Ecto neural progenitor cell (in vitro differentiated cells): ENCODE results near the gene GTF2IRD1.
"Not testable (repeated sequence)": the region's sequence is repeated elsewhere in the genome, so short reads cannot be mapped to it uniquely, and the experiment has no call there.

Source experiments
- DNase-seq: peaks from one replicate; pipeline ENCODE4 v3.0.0-alpha.2; 2018; ENCODE audit warnings: low spot score

GTF2IRD1 gene, protein sequence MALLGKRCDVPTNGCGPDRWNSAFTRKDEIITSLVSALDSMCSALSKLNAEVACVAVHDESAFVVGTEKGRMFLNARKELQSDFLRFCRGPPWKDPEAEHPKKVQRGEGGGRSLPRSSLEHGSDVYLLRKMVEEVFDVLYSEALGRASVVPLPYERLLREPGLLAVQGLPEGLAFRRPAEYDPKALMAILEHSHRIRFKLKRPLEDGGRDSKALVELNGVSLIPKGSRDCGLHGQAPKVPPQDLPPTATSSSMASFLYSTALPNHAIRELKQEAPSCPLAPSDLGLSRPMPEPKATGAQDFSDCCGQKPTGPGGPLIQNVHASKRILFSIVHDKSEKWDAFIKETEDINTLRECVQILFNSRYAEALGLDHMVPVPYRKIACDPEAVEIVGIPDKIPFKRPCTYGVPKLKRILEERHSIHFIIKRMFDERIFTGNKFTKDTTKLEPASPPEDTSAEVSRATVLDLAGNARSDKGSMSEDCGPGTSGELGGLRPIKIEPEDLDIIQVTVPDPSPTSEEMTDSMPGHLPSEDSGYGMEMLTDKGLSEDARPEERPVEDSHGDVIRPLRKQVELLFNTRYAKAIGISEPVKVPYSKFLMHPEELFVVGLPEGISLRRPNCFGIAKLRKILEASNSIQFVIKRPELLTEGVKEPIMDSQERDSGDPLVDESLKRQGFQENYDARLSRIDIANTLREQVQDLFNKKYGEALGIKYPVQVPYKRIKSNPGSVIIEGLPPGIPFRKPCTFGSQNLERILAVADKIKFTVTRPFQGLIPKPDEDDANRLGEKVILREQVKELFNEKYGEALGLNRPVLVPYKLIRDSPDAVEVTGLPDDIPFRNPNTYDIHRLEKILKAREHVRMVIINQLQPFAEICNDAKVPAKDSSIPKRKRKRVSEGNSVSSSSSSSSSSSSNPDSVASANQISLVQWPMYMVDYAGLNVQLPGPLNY

GRCh38 chr7:74453322-74454011, at the start of gene GTF2IRD1:
GTF2IRD1 (plus strand) TSS chr7:74453906; CDS start chr7:74508081, 54,175 bp downstream.
- DNase-seq, result peak; percentile 90

GRCh38 chr7:74404388-74404700, 49.4 kb upstream of the GTF2IRD1 start:
- DNase-seq, result no peak

- no peak for DNase-seq
Measured at GRCh38 chr7:74404741-74405140, 49.0 kb upstream of the GTF2IRD1 start.

- DNase-seq, result peak; percentile 79
Measured at GRCh38 chr7:74405191-74405898, 48.4 kb upstream of the GTF2IRD1 start.

DNA sequence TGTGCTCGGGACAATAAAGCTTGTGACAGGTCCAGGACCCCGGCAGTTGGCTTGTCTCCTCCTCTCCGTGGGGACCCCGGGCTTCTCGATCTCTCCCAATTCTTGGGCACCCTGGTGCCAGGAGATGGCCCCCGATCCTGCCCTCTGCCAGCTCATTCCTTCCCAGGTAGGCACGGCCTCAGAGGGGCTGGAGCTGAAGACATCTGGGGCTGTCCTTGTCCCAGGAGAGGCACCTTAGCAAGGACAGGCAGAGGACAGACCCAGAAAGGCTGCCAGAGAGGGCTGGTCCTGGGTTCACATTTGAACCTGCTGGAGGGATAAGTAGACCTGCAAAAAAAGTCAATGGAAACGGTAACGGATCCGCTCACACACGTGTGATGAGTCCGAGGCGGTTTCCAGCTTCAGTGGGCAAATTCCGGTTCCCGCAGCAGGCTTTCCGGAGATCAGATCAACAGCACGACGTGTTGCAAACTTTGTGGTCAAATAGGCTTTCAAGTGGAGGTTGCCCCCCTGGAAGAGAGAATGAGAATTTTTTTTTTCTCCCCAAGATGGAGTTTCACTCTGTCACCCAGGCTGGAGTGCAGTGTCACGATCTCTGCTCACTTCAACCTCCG, 47.7 kb upstream of the GTF2IRD1 start:
- DNase-seq, result no peak

DNA sequence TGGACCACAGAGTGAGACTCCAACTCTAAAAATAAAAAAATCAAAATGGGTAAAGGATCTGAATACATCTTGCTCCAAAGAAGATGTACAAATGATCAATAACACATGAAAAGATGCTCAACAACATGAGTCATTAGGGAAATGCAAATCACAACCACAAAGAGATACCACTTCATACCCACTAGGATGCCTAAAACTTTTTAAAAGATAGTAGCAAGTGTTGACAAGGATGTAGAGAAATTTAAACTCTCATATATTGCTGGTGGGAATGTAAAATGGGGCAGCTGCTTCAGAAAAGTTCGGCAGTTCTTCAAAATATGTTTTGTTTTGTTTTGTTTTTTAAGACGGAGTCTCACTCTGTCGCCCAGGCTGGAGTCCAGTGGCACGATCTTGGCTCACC, 45.7 kb upstream of the GTF2IRD1 start:
- DNase-seq, result no peak

DNA sequence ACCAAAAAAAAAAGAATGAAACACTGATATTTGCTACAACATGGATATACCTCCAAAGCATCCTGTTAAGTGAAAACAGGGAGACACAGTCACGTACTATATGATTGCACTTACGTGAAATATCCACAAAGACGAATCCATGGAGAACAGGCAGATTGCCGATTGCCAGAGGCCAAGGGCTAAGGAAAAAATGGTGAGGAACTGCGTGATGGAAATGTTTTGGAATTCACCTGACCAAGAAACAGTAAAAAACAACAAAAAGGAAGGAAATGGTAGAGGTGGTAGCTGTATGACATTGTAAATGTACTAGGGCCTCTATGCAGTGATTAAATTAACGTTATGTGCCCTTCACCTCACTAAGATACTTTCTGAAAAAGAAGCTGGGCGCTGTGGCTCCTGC, 44.1 kb upstream of the GTF2IRD1 start:
- no peak for DNase-seq

DNA sequence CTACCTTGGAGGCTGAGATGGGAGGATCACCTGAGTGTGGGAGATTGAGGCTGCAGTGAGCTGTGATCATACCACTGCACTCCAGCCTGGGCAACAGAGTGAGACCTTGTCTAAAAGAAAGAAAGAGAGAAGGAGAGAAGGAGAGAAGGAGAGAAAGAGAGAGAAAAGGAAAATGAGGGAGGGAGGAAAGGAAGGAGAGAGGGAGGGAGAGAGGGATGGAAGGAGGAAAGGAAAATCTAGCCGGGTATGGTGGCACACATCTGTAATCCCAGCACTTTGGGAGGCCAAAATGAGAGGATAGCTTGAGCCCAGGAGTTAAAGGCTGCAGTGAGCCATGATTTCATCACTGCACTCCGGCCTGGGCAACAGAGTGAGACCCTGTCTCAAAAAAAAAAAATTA, 42.9 kb upstream of the GTF2IRD1 start:
- no peak for DNase-seq

- not testable (repeated sequence) for DNase-seq
Measured at GRCh38 chr7:74411571-74411970, 42.1 kb upstream of the GTF2IRD1 start.

GRCh38 chr7:74412056-74412455, 41.6 kb upstream of the GTF2IRD1 start:
- DNase-seq, result no peak

DNA sequence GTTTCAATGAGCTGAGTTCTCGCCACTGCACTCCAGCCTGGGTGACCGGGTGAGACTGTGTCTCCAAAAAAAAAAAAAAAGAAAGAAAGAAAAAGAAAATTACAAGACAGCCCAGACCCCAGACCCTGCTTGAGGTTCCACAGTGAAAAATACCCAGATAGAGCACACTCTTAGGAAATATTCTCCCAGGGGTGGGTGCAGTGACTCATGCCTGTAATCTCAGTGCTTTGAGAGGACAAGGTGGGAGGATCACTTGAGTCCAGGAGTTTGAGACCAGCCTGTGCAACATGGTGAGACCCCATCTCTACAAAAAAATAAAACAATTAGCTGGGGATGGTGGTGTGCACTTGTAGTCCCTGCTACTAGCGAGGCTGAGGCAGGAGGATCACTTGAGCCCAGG, 41.1 kb upstream of the GTF2IRD1 start:
- no peak for DNase-seq

GRCh38 chr7:74414595-74415333, 38.9 kb upstream of the GTF2IRD1 start:
- DNase-seq, result not testable (repeated sequence)

DNA sequence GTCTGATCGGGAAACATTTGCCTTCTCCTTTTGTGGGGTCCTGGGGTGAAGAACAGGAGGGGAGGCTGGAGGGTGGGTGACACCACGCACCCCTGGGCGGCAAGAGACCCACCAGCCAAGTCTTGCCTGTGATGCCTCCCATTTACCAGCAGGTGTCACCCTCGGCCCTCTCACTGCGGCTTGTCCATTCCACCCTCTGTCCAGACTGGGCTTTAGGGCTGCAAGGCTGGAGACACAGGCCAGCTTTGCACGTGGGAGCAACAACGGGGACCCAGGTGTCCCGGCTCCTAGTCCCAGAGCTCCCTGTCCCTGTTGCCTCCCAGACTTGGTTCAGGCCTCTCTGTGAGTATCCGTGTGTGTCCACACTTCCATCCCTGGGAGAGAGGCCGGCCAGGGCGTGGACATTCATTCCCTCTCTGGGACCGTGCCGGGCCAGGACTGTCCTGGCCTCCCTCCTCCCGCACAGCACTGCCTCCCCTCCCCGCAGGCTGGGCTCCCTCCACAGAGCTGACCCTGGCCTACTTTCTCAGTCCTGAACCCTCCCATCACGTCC, 36.2 kb upstream of the GTF2IRD1 start:
- peak; percentile 87 for DNase-seq

- no peak for DNase-seq
Measured at GRCh38 chr7:74418076-74418475, 35.6 kb upstream of the GTF2IRD1 start.

- DNase-seq, result no peak
Measured at GRCh38 chr7:74418538-74418937, 35.2 kb upstream of the GTF2IRD1 start.

DNA sequence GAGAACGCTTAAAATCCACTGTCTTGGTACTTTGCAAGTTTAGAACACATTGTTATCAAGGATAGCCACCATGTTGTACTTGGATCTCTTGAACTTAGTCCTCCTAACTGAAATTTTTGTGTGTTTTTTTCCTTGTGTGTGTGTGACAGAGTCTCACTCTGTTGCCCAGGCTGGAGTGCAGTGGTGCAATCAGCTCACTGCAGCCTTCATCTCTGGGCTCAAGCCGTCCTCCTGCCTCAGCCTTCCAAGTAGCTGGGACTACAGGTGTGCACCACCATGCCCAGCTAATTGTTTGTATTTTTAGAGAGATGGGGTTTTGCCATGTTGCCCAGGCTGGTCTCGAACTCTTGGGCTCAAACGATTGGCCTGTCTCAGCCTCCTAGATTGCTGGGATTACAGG, 34.5 kb upstream of the GTF2IRD1 start:
- DNase-seq, result not testable (repeated sequence)

GRCh38 chr7:74420006-74420405, 33.7 kb upstream of the GTF2IRD1 start:
- no peak for DNase-seq

- DNase-seq, result no peak
Measured at GRCh38 chr7:74424291-74424880, 29.3 kb upstream of the GTF2IRD1 start.

DNA sequence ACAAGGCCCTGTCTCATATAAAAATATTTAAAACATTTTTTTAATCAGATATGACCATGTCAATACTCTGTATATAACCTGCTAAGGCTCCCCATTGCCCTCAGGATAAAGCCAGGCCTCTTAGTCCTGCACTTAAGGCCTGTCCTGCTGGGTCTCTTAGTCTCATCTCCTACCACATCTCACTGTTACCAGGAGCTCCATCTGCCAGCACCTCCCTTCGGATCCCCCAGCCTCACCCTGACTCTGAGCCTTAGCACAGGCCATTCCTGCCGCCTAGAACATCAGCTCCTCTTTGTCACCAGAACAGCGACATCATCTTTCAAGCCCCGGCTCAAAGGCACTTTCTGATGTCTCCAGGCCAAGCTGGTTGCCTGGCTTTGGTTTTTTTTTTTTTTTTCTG, 25.7 kb upstream of the GTF2IRD1 start:
- DNase-seq, result no peak

DNA sequence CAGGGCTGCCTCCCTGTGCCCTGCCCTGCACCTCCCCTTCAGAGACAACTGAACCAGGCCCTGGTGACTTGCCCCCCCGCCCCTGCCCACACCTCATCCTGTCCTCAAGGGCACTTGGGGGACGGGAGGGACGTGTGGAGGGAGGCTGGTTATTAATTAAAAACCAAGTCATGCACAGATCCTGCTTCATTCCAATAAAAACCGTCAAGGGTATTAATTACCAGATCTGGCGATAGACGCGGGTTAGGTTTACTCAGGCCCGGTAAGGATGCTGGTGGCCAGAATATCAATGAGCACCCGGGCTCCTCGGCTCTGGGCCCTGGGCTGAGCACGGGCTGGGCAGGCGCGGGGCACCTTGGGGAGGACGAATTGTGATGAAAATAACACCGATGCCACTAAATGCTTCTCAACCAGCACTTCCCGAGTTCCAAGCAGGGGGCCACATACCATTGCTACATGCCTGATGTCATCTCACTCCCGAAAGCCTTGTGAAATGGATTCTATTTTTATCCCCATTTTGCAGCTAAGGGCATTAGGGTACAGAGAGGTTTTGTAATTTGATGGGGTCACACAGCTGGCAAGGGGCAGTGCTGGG, 24.5 kb upstream of the GTF2IRD1 start:
- no peak for DNase-seq
